CD14-positive monocyte (primary cell): ENCODE data around the gene ABCA2. TPM values are rescaled to one million over a fixed set of nuclear protein-coding genes. Genes with fewer than 3 reads are reported as not detected.

Source experiments
- DNase-seq, 3 donors: peaks; one replicate each; pipeline ENCODE4 v3.0.0-alpha.2; 2011 to 2022
- H2AFZ ChIP-seq: 2 replicates; pipeline ENCODE4 v1.6.0; 2012; ENCODE audit warnings: mild to moderate bottlenecking, low read depth, low read length, inconsistent platforms; ENCODE audit not compliant: insufficient read depth, poor library complexity, severe bottlenecking
- H3K27ac ChIP-seq, 2 donors: 1 replicate in 1 of 2; 2 replicates in 1 of 2; pipeline ENCODE4 v1.5.1; 2012 to 2013; ENCODE audit warnings: low read length in 2 of 2, control low read depth in 1 of 2, inconsistent platforms in 1 of 2, low read depth in 1 of 2, mild to moderate bottlenecking in 1 of 2
- H3K27me3 ChIP-seq, 2 donors: one replicate each; pipeline versions ENCODE4 v1.6.0 to v1.6.1; 2011 to 2013; ENCODE audit warnings: low read length in 2 of 2; ENCODE audit not compliant: control insufficient read depth in 2 of 2, insufficient read depth in 2 of 2
- H3K36me3 ChIP-seq, 2 donors: replicated peaks in 1 of 2; 1 replicate in 1 of 2; 2 replicates in 1 of 2; pipeline versions ENCODE4 v1.5.1 to v1.6.1; 2012 to 2013; ENCODE audit warnings: low read length in 2 of 2, control low read depth in 1 of 2, inconsistent platforms in 1 of 2, mild to moderate bottlenecking in 1 of 2; ENCODE audit not compliant: insufficient read depth in 2 of 2, control insufficient read depth in 1 of 2
- H3K4me1 ChIP-seq, 2 donors: 1 replicate in 1 of 2; 2 replicates in 1 of 2; pipeline versions ENCODE4 v1.5.1 to v1.6.1; 2012 to 2013; ENCODE audit warnings: low read length in 2 of 2, control low read depth in 1 of 2, inconsistent platforms in 1 of 2, mild to moderate bottlenecking in 1 of 2, moderate library complexity in 1 of 2; ENCODE audit not compliant: insufficient read depth in 2 of 2, control insufficient read depth in 1 of 2
- H3K4me2 ChIP-seq: replicated peaks from 2 replicates; pipeline ENCODE3; 2012; ENCODE audit warnings: low read length, moderate library complexity, mild to moderate bottlenecking; ENCODE audit not compliant: poor library complexity, severe bottlenecking; ENCODE audit errors: extremely low read depth
- H3K4me3 ChIP-seq, 3 experiments: fragments of 200-600 bp in 1 of 3; sonication (generic) in 1 of 3; replicated peaks in 1 of 3; 1 replicate in 2 of 3; 2 replicates in 1 of 3; pipeline ENCODE4 v1.5.1; 2011 to 2013; ENCODE audit warnings: low read length in 3 of 3, mild to moderate bottlenecking in 3 of 3, control low read depth in 2 of 3, low read depth in 2 of 3, inconsistent platforms in 1 of 3, moderate library complexity in 1 of 3
- H3K79me2 ChIP-seq: 2 replicates; pipeline ENCODE4 v1.6.0; 2012; ENCODE audit warnings: mild to moderate bottlenecking, control low read depth, inconsistent platforms, low read length, moderate library complexity; ENCODE audit not compliant: insufficient read depth
- H3K9ac ChIP-seq: 2 replicates; pipeline ENCODE4 v1.6.0; 2017; ENCODE audit warnings: low read length, mild to moderate bottlenecking; ENCODE audit not compliant: insufficient read depth, poor library complexity, severe bottlenecking
- H3K9me3 ChIP-seq, 2 donors: replicated peaks in 1 of 2; 1 replicate in 1 of 2; 2 replicates in 1 of 2; pipeline versions ENCODE4 v1.5.1 to v1.6.1; 2012 to 2013; ENCODE audit warnings: low read length in 2 of 2, control low read depth in 1 of 2; ENCODE audit not compliant: control insufficient read depth in 1 of 2, insufficient read depth in 1 of 2
- H4K20me1 ChIP-seq: 2 replicates; pipeline ENCODE4 v1.6.0; 2012; ENCODE audit warnings: mild to moderate bottlenecking, low read length, control low read depth, moderate library complexity; ENCODE audit not compliant: insufficient read depth
- H3K27ac Mint-ChIP-seq, 7 donors: one replicate each; pipeline ENCODE4 v1.8.0; 2020; ENCODE audit warnings: mild to moderate bottlenecking in 7 of 7, mixed read lengths in 7 of 7, moderate library complexity in 6 of 7, inconsistent platforms in 2 of 7
- H3K27me3 Mint-ChIP-seq, 3 donors: one replicate each; pipeline ENCODE4 v1.8.0; 2021 to 2022; ENCODE audit warnings: low read depth in 3 of 3, mild to moderate bottlenecking in 3 of 3, mixed read lengths in 3 of 3, moderate library complexity in 3 of 3, inconsistent platforms in 1 of 3
- H3K36me3 Mint-ChIP-seq, 2 donors: one replicate each; pipeline ENCODE4 v1.8.0; 2020; ENCODE audit warnings: mixed read lengths in 2 of 2, inconsistent platforms in 1 of 2, mild to moderate bottlenecking in 1 of 2
- H3K4me1 Mint-ChIP-seq: one replicate; pipeline ENCODE4 v1.8.0; 2020; ENCODE audit warnings: mild to moderate bottlenecking, mixed read lengths
- H3K4me3 Mint-ChIP-seq, 2 donors: one replicate each; pipeline ENCODE4 v1.8.0; 2020; ENCODE audit warnings: mild to moderate bottlenecking in 2 of 2, mixed read lengths in 2 of 2, moderate library complexity in 1 of 2
- H3K9me3 Mint-ChIP-seq, 7 donors: one replicate each; pipeline ENCODE4 v1.8.0; 2020 to 2022; ENCODE audit warnings: mixed read lengths in 7 of 7, mild to moderate bottlenecking in 6 of 7, moderate library complexity in 6 of 7, inconsistent platforms in 2 of 7
- CTCF ChIP-seq: fragments of 200-600 bp; IDR thresholded peaks from one replicate; pipeline ENCODE4 v1.8.0; 2022; ENCODE audit warnings: antibody characterized with exemption, mild to moderate bottlenecking
- WGBS: methylation state at CpG from one replicate; pipeline ENCODE4 v1.1.5; 2013; ENCODE audit warnings: missing lambda C conversion rate; ENCODE audit not compliant: insufficient coverage; 5-methylcytosine and 5-hydroxymethylcytosine counted together
- intact Hi-C, 2 donors: fragments of 100-400 bp; cut with micrococcal nuclease; formaldehyde crosslinking; loops; one replicate each; pipeline versions ENCODE4 v1.15.0 to v1.15.1; 2023
- polyA plus RNA-seq, 3 donors: library from polyadenylated mRNA; depleted of rRNA in 1 of 3; unstranded in 2 of 3; stranded (reverse) in 1 of 3; fragments of 300-500 nt in 2 of 3; fragments of >200 nt in 1 of 3; fragmentation: Illumina TruSeq in 2 of 3; gene quantifications; 1 replicate in 2 of 3; 2 replicates in 1 of 3; pipeline ENCODE4 v1.2.3, GENCODE V29; 2012 to 2021

ABCA2 gene
- polyA plus RNA-seq, 3 donors: 0.18 to 30.7 (median 0.40) TPM

DNA sequence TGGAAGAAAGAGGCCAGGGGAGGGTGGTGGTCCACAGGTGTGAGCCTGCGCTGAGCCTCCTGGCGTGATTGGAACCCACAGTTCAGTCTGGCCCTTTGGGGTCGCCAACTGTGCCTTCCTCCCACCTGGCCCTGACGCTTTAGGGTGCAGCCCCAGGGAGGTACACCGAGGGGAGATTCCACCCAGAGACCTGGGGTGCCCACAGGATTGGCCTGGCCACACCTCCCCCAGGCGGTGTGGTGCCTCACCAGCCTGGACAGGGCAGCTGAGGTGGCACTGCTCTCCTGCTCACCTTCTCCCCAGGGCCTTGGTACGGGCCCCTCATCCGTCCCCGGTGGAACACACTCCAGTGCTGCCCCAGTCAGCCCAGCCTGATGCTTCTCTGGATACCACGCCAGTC is 30.7 kb downstream of the ABCA2 start:
- Mint-ChIP-seq H3K9me3 (peaks cover 0 to 7% (median 0%) of the 10 kb centered on the region in 7 donors), H3K27ac (peak overlapping the region in 1 of 7 donors; percentile 18), H3K27me3 (peaks cover 23 to 50% (median 39%) of the 10 kb centered on the region in 3 donors), H3K4me3 (peak overlapping the region in 1 of 2 donors; percentile 67), H3K4me1 (peaks cover 74% of the 10 kb centered on the region), H3K36me3 (peaks cover 10 to 12% of the 10 kb centered on the region in 2 donors)
- DNase-seq: no peak
- H3K4me2 ChIP-seq: no peak overlapping the region
- TF ChIP-seq CTCF: no peak
- no peaks in the 10 kb centered on the region for H3K9me3 ChIP-seq
- H3K36me3 ChIP-seq: peaks cover 6 to 9% of the 10 kb centered on the region in 2 donors
- H3K4me3 ChIP-seq: no peak overlapping the region
- no peak overlapping the region for H3K27ac ChIP-seq
- 73% methylated on average over 10 of the region's 10 CpGs for WGBS
- intact Hi-C loops: loop anchor here in 1 of 2 donors (5.0 kb wide), 1 partner anchor 35 kb away; the partner anchor contains the start of gene FUT7
- peaks cover 80 to 95% of the 10 kb centered on the region in 2 donors for H3K4me1 ChIP-seq
- H4K20me1 ChIP-seq: peaks cover 30% of the 10 kb centered on the region
- H3K27me3 ChIP-seq: peaks cover 0 to 41% of the 10 kb centered on the region in 2 donors
- peak overlapping the region; percentile 22 for H2AFZ ChIP-seq
- peaks cover 20% of the 10 kb centered on the region for H3K79me2 ChIP-seq
- H3K9ac ChIP-seq: peak overlapping the region; percentile 32

DNA sequence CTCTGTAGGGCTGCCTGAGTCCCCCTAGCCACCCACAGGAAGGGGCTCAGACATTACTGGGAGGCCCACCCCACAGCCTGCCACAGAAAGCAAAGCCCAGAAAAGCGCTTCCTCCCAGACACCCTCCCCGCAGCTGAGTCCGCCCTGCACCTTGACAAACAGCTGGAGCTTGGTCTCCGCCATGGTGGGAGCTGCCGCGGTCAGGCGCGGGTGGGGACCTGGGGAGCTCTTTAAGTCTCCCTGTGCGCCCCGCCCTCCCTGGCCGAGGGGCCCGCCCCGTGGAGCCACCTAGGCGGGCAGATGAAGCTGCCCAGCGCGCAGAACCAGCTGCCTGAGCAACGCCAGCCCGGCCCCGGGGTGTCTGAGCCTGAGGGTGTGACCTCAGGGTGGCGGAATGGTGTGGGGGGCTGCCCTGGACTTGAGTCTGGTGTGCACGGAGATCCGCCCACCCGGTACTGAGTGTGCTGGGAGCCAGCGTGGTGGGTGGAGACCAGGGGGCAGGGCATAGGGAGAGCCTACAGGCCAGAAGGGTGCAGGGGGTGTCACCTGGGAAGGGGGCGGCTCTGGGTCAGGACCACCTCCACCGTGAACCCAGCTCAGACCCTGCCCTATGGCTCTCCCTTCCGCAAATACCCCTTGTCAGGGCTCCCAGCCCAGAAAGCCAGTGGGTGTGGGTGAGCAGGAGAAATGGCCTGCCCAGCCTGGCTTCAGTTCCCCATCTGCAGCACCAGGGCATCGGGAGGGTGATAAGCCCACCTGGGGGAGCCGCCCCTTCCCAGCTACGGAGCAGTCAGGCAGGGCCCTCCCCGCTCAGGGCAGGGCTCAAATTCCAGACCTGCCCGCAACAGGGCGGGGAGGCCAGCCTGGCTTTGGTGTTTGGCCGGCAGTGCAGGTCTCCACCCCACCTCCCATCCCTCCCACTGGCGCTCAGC is 31.4 kb downstream of the ABCA2 start, which contains the start of gene CLIC3:
Gene CLIC3 (minus strand): TSS at position 208 of the 932 bp plus-strand sequence. CDS start 25 bp downstream, at position 183.
- Histone ChIP-seq H3K79me2 (peaks cover 20% of the 10 kb centered on the region), H3K27ac (no peak within 1 kb of the TSS), H3K9me3 (no peaks in the 10 kb centered on the region), H3K4me3 (peak within 1 kb of the TSS in 1 of 3 experiments; percentile 49), H3K9ac (peak within 1 kb of the TSS; percentile 32), H3K4me1 (peaks cover 76 to 93% of the 10 kb centered on the region in 2 donors), H2AFZ (peak within 1 kb of the TSS; percentile 43), H3K36me3 (peaks cover 6 to 9% of the 10 kb centered on the region in 2 donors), H3K27me3 (peaks cover 0 to 41% of the 10 kb centered on the region in 2 donors), H3K4me2 (peak within 1 kb of the TSS; percentile 62), H4K20me1 (peaks cover 30% of the 10 kb centered on the region)
- peak within 1 kb of the TSS in 2 of 7 donors; percentile 20 to 31 for H3K27ac Mint-ChIP-seq
- H3K27me3 Mint-ChIP-seq: peaks cover 23 to 50% (median 39%) of the 10 kb centered on the region in 3 donors
- peaks cover 0 to 8% (median 0%) of the 10 kb centered on the region in 7 donors for H3K9me3 Mint-ChIP-seq
- no peak for TF ChIP-seq CTCF
- H3K4me3 Mint-ChIP-seq: peak within 1 kb of the TSS; percentile 37 to 83
- 5% methylated on average over 27 of the region's 35 CpGs for WGBS
- DNase-seq: no peak
- peaks cover 10 to 12% of the 10 kb centered on the region in 2 donors for H3K36me3 Mint-ChIP-seq
- intact Hi-C loops: loop anchor here in 1 of 2 donors (5.0 kb wide), 1 partner anchor 36 kb away; the partner anchor contains the start of gene FUT7
- H3K4me1 Mint-ChIP-seq: peaks cover 70% of the 10 kb centered on the region
